GM12878 (cell line): Measurements from ENCODE around the gene PARP4. TPM values are rescaled to one million over a fixed set of nuclear protein-coding genes. Genes with fewer than 3 reads are reported as not detected.

Source experiments
- ATAC-seq: fragments of 200-7000 bp; cut with Tn5 transposase; 3 replicates; pipeline ENCODE4 v1.9.1; 2020; ENCODE audit warnings: mild to moderate bottlenecking, moderate library complexity
- BruUV-seq: library from RNA; stranded (reverse); fragments of 400-500 nt; replicated peaks from 2 replicates; lab custom pipeline; 2021; lab: Mats Ljungman, UMichigan
- CTCF ChIA-PET: fragments of 300-600 bp; sonication (Branson Sonifier 250); formaldehyde crosslinking; extraction: SDS; loops from one replicate; lab custom pipeline; 2021; ENCODE audit warnings: inconsistent platforms; lab: Yijun Ruan, JAX
- POLR2A ChIA-PET: fragments of 350-600 bp; formaldehyde crosslinking; extraction: SDS; loops from one replicate; lab custom pipeline; 2021; ENCODE audit warnings: inconsistent platforms; lab: Charles Lee
- RAD21 ChIA-PET: fragments of 300-600 bp; sonication (Branson Sonifier 250); formaldehyde crosslinking; loops from one replicate; lab custom pipeline; 2023; ENCODE audit warnings: antibody characterized with exemption; ENCODE audit not compliant: unreplicated experiment; lab: Charles Lee
- SMC1A ChIA-PET: fragments of 300-600 bp; sonication (Branson Sonifier 250); formaldehyde crosslinking; loops from one replicate; lab custom pipeline; 2023; ENCODE audit not compliant: unreplicated experiment, uncharacterized antibody; lab: Charles Lee
- DNase-seq: peaks from one replicate; pipeline ENCODE4 v3.0.0-alpha.2; 2011; ENCODE audit warnings: low read depth, low spot score
- FAIRE-seq: peaks from 3 replicates; lab custom pipeline; 2011; peaks lifted over from hg19 to GRCh38; lab: Jason Lieb, UNC
- H2AFZ ChIP-seq: 2 replicates; pipeline ENCODE4 v1.6.0; 2011; ENCODE audit warnings: low read depth, low read length, control low read depth; ENCODE audit not compliant: control insufficient read depth
- H3K27ac ChIP-seq: 2 replicates; pipeline ENCODE4 v1.5.1; 2011; ENCODE audit warnings: control low read depth; ENCODE audit not compliant: control insufficient read depth, insufficient read depth
- H3K27me3 ChIP-seq, 2 experiments: replicated peaks in 1 of 2; 2 replicates each; pipeline versions ENCODE4 v1.6.0 to v1.6.1; 2011; ENCODE audit warnings: low read length in 1 of 2; ENCODE audit not compliant: control insufficient read depth in 2 of 2, insufficient read depth in 2 of 2
- H3K36me3 ChIP-seq, 2 experiments: 2 replicates each; pipeline ENCODE4 v1.5.1; 2011; ENCODE audit warnings: low read length in 1 of 2; ENCODE audit not compliant: control insufficient read depth in 2 of 2, insufficient read depth in 2 of 2
- H3K4me1 ChIP-seq: 2 replicates; pipeline ENCODE4 v1.6.1; 2011; ENCODE audit warnings: mild to moderate bottlenecking, low read length, moderate library complexity, mixed read lengths; ENCODE audit not compliant: control insufficient read depth, insufficient read depth
- H3K4me2 ChIP-seq: 2 replicates; pipeline ENCODE4 v1.6.0; 2011; ENCODE audit warnings: control low read depth; ENCODE audit not compliant: control insufficient read depth, insufficient read depth
- H3K4me3 ChIP-seq: fragments of 200-600 bp; sonication (generic); 2 replicates; pipeline ENCODE4 v1.5.1; 2016
- H3K79me2 ChIP-seq: 2 replicates; pipeline ENCODE4 v1.6.0; 2011; ENCODE audit warnings: low read length; ENCODE audit not compliant: control insufficient read depth, insufficient read depth
- H3K9ac ChIP-seq: 2 replicates; pipeline ENCODE4 v1.8.0; 2011; ENCODE audit warnings: low read length, control low read depth, mixed read lengths; ENCODE audit not compliant: control insufficient read depth, insufficient read depth
- H3K9me3 ChIP-seq: replicated peaks from 3 replicates; pipeline ENCODE4 v1.5.1; 2011; ENCODE audit warnings: mild to moderate bottlenecking, low read length; ENCODE audit not compliant: control insufficient read depth, insufficient read depth
- H4K20me1 ChIP-seq: 2 replicates; pipeline ENCODE4 v1.6.0; 2011; ENCODE audit not compliant: control insufficient read depth, insufficient read depth
- IKZF1 ChIP-seq: fragments of 450-650 bp; conservative IDR thresholded peaks from 2 replicates; pipeline ENCODE4 v1.6.1; 2017; ENCODE audit warnings: antibody characterized with exemption, mild to moderate bottlenecking
- JUNB ChIP-seq: IDR thresholded peaks from 2 replicates; pipeline ENCODE4 v1.6.1; 2016; ENCODE audit warnings: antibody characterized with exemption, mild to moderate bottlenecking
- MEF2B ChIP-seq: fragments of 450-650 bp; IDR thresholded peaks from 2 replicates; pipeline ENCODE4 v1.6.1; 2018; ENCODE audit warnings: mild to moderate bottlenecking, moderate library complexity; ENCODE audit not compliant: partially characterized antibody, poor library complexity, severe bottlenecking
- NFYB ChIP-seq: IDR thresholded peaks from 2 replicates; pipeline ENCODE4 v1.6.1; 2011; ENCODE audit warnings: low read depth, mild to moderate bottlenecking, low read length, improper control_type of control experiment, moderate library complexity; ENCODE audit not compliant: insufficient read depth
- NR2C1 ChIP-seq: fragments of 450-650 bp; IDR thresholded peaks from 2 replicates; pipeline ENCODE4 v1.6.1; 2017; ENCODE audit warnings: antibody characterized with exemption, mild to moderate bottlenecking, moderate library complexity
- NRF1 ChIP-seq: conservative IDR thresholded peaks from 2 replicates; pipeline ENCODE4 v1.6.1; 2011; ENCODE audit warnings: mild to moderate bottlenecking, low read depth, low read length, improper control_type of control experiment
- RUNX3 ChIP-seq: IDR thresholded peaks from 2 replicates; pipeline ENCODE4 v1.6.1; 2012; ENCODE audit warnings: low read length, inconsistent platforms
- SMAD5 ChIP-seq: IDR thresholded peaks from 2 replicates; pipeline ENCODE4 v1.6.1; 2016; ENCODE audit warnings: antibody characterized with exemption, low read depth
- SPI1 ChIP-seq: IDR thresholded peaks from 2 replicates; pipeline ENCODE4 v1.6.1; 2011; ENCODE audit warnings: low read depth, mild to moderate bottlenecking, low read length, moderate library complexity, borderline replicate concordance; ENCODE audit not compliant: insufficient read depth
- SRF ChIP-seq, 2 experiments: IDR thresholded peaks; 2 replicates each; pipeline ENCODE4 v1.6.1; 2011; ENCODE audit warnings: low read depth in 2 of 2, low read length in 2 of 2, mild to moderate bottlenecking in 1 of 2, moderate library complexity in 1 of 2
- STAT1 ChIP-seq: fragments of 450-650 bp; conservative IDR thresholded peaks from 2 replicates; pipeline ENCODE4 v1.6.1; 2014; ENCODE audit warnings: antibody characterized with exemption, mild to moderate bottlenecking
- TCF7 ChIP-seq: IDR thresholded peaks from 2 replicates; pipeline ENCODE4 v1.6.1; 2014; ENCODE audit warnings: antibody characterized with exemption, borderline replicate concordance
- WGBS: methylation state at CpG from one replicate; pipeline ENCODE4 v1.1.6; 2016; ENCODE audit warnings: low lambda C conversion rate; ENCODE audit not compliant: insufficient replicate concordance, insufficient coverage; ENCODE audit errors: missing lambda C conversion rate; 5-methylcytosine and 5-hydroxymethylcytosine counted together
- in situ Hi-C: fragments of 300-500 bp; cut with MboI; formaldehyde crosslinking; loops from 9 replicates; pipeline ENCODE4 v1.14.3; 2018; ENCODE audit warnings: mixed read lengths
- intact Hi-C: fragments of 100-400 bp; cut with micrococcal nuclease; formaldehyde crosslinking; loops from one replicate; pipeline ENCODE4 v1.14.2; 2022; ENCODE audit not compliant: unreplicated experiment
- polyA plus RNA-seq, 11 experiments: library from polyadenylated mRNA; depleted of rRNA in 4 of 11; unstranded in 6 of 11; stranded (reverse) in 5 of 11; fragments of >200 nt; fragmentation: Nextera tagmentation in 4 of 11; fragmentation: Illumina TruSeq in 1 of 11; extraction: Ambion mirVana in 4 of 11; extraction: Trizol in 1 of 11; gene quantifications; 1 replicate in 1 of 11; 2 replicates in 10 of 11; pipeline versions ENCODE4 v1.2.1 to v1.2.3, GENCODE V29; 2011 to 2016; ENCODE audit warnings: inconsistent platforms in 2 of 11, missing spikeins in 2 of 11, low read depth in 1 of 11
- total RNA-seq, 4 experiments: library from RNA; depleted of rRNA in 3 of 4; stranded (reverse); fragments of >200 nt in 3 of 4; fragmentation: Illumina TruSeq in 1 of 4; extraction: Trizol in 1 of 4; gene quantifications; 2 replicates each; pipeline versions ENCODE4 v1.2.1 to v1.2.3, GENCODE V29; 2013 to 2021

The PARP4 gene
- total and polyA plus RNA-seq, 10 of the 15 experiments (the other 5 are each of a cell fraction or from before 2014, with no cell fraction given) = 12.8 to 52.6 (median 46.1) TPM

DNA sequence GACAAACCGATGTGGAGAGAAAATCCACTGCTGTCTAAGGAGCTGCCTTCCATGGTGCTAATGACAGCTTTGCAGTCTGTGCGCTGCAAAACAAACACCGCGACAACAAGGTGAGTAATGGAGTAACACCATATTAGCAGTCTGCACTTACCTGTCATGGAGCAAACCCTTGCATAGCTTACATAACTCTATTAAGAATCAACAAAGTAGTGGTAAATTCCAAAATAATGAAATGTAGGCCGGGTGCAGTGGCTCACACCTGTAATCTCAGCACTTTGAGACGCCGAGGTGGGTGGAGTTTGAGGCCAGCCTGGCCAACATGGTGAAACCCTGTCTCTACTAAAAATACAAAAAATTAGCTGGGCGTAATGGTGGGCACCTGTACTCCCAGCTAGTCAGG is 56.2 kb downstream of the PARP4 start:
- no peaks in the 10 kb centered on the region for H3K79me2 ChIP-seq
- no peak overlapping the region for H2AFZ ChIP-seq
- H3K4me1 ChIP-seq = peaks cover 8% of the 10 kb centered on the region
- no TSS peak for BruUV-seq
- no peak overlapping the region for H3K9ac ChIP-seq
- H3K4me2 ChIP-seq = no peak overlapping the region
- ATAC-seq = no peak
- no peak for TF ChIP-seq STAT1
- TF ChIP-seq, all 136 proteins: peak for 0
- Histone ChIP-seq H3K4me3 (no peak overlapping the region), H3K9me3 (no peaks in the 10 kb centered on the region), H4K20me1 (no peaks in the 10 kb centered on the region), H3K27ac (no peak overlapping the region), H3K36me3 (peaks cover 15 to 16% of the 10 kb centered on the region in 2 experiments), H3K27me3 (no peaks in the 10 kb centered on the region)
- no peak for FAIRE-seq
- SMC1A ChIA-PET = no interaction called here
- CTCF ChIA-PET = no interaction called here
- POLR2A ChIA-PET = no interaction called here
- in situ Hi-C loops = no loop called here
- RAD21 ChIA-PET = no interaction called here
- intact Hi-C loops = no loop called here
- DNase-seq = no peak
- 93% methylated on average over 8 of the region's 8 CpGs for whole genome bisulfite sequencing

- Histone ChIP-seq H3K27ac (no peak overlapping the region), H3K9me3 (no peaks in the 10 kb centered on the region), H3K36me3 (peaks cover 15 to 22% of the 10 kb centered on the region in 2 experiments), H3K9ac (no peak overlapping the region), H3K4me1 (peaks cover 3% of the 10 kb centered on the region), H2AFZ (no peak overlapping the region), H3K27me3 (no peaks in the 10 kb centered on the region), H3K4me3 (no peak overlapping the region), H3K4me2 (no peak overlapping the region), H4K20me1 (no peaks in the 10 kb centered on the region), H3K79me2 (no peaks in the 10 kb centered on the region)
- ChIA-PET RAD21 (no interaction called here), POLR2A (no interaction called here), CTCF (interaction anchor here (0.7 kb wide), 1 partner anchor 1824 kb away, joined by 3 read pairs; no protein-coding TSS in a partner anchor), SMC1A (interaction anchor here (0.7 kb wide), 1 partner anchor 23 kb away, joined by 3 read pairs; no protein-coding TSS in a partner anchor)
- no TSS peak for BruUV-seq
- ATAC-seq (no peak), DNase-seq (no peak), FAIRE-seq (no peak)
- intact Hi-C loops = no loop called here
- TF ChIP-seq NFYB (no peak), SMAD5 (no peak), SPI1 (no peak), MEF2B (no peak), NRF1 (no peak), SRF (IDR thresholded peaks at IDR 0.05; ENCODE audit: low read depth in 2 of 2, low read length in 2 of 2) (no peak), TCF7 (no peak), JUNB (no peak), IKZF1 (no peak), NR2C1 (no peak), RUNX3 (no peak)
- 64% methylated on average over 6 of the region's 6 CpGs for WGBS
- in situ Hi-C loops = no loop called here
Measured at GRCh38 chr13:24454056-24454455, 58.5 kb downstream of the PARP4 start.
